SJSA1 (cell line): ENCODE data around the gene CENPO. TPM values are rescaled to one million over a fixed set of nuclear protein-coding genes. Genes with fewer than 3 reads are reported as not detected.

Experiments
- DNase-seq, 2 experiments: peaks; one replicate each; pipeline ENCODE4 v3.0.0-alpha.2; 2015 to 2020; ENCODE audit warnings: low spot score in 2 of 2, low read depth in 1 of 2
- H3K27ac ChIP-seq: fragments of 250-450 bp; sonication (Bioruptor Pico); 2 replicates; pipeline ENCODE4 v1.5.1; 2020; ENCODE audit warnings: mild to moderate bottlenecking, moderate library complexity
- H3K27me3 ChIP-seq: fragments of 250-450 bp; sonication (Bioruptor Pico); replicated peaks from 2 replicates; pipeline ENCODE4 v1.5.1; 2020; ENCODE audit warnings: mild to moderate bottlenecking, moderate library complexity
- H3K36me3 ChIP-seq: fragments of 250-450 bp; sonication (Bioruptor Pico); 2 replicates; pipeline ENCODE4 v1.5.1; 2020; ENCODE audit warnings: mild to moderate bottlenecking
- H3K4me1 ChIP-seq: fragments of 250-450 bp; sonication (Bioruptor Pico); replicated peaks from 2 replicates; pipeline ENCODE4 v1.6.1; 2021; ENCODE audit warnings: mild to moderate bottlenecking
- H3K4me3 ChIP-seq: fragments of 250-450 bp; sonication (Bioruptor Pico); 2 replicates; pipeline ENCODE4 v1.5.1; 2020; ENCODE audit warnings: mild to moderate bottlenecking
- H3K9me3 ChIP-seq: fragments of 250-450 bp; sonication (Bioruptor Pico); replicated peaks from 2 replicates; pipeline ENCODE4 v1.5.1; 2020; ENCODE audit warnings: mild to moderate bottlenecking
- total RNA-seq: library from RNA; depleted of rRNA; stranded (reverse); fragments of >200 nt; shearing (Covaris generic); gene quantifications from 2 replicates; pipeline ENCODE4 v1.2.3, GENCODE V29; 2014

CENPO gene
- total RNA-seq, 1 experiment from 2014 or later = 44.3 TPM

- Histone ChIP-seq H3K27ac (no peak overlapping the region), H3K9me3 (no peaks in the 10 kb centered on the region), H3K4me3 (no peak overlapping the region), H3K4me1 (peaks cover under 1% of the 10 kb centered on the region), H3K36me3 (peaks cover 75% of the 10 kb centered on the region), H3K27me3 (no peaks in the 10 kb centered on the region)
- no peak for DNase-seq
Observed at GRCh38 chr2:24822049-24822706, 29.0 kb downstream of the CENPO start.

GRCh38 chr2:24824071-24824588 lies 30.9 kb downstream of the CENPO start:
- Histone ChIP-seq H3K4me3 (no peak overlapping the region), H3K4me1 (peaks cover 7% of the 10 kb centered on the region), H3K27me3 (no peaks in the 10 kb centered on the region), H3K36me3 (peaks cover 63% of the 10 kb centered on the region), H3K9me3 (no peaks in the 10 kb centered on the region), H3K27ac (no peak overlapping the region)
- peak in 1 of 2 experiments; percentile 38 for DNase-seq

GRCh38 chr2:24824966-24825882 lies 32.0 kb downstream of the CENPO start:
- DNase-seq = peak in 1 of 2 experiments; percentile 45
- Histone ChIP-seq H3K27me3 (no peaks in the 10 kb centered on the region), H3K36me3 (peaks cover 54% of the 10 kb centered on the region), H3K4me1 (peaks cover 7% of the 10 kb centered on the region), H3K27ac (no peak overlapping the region), H3K9me3 (no peaks in the 10 kb centered on the region), H3K4me3 (no peak overlapping the region)

- Histone ChIP-seq H3K4me3 (no peak overlapping the region), H3K4me1 (peaks cover 7% of the 10 kb centered on the region), H3K27ac (no peak overlapping the region), H3K9me3 (no peaks in the 10 kb centered on the region), H3K27me3 (no peaks in the 10 kb centered on the region), H3K36me3 (peaks cover 52% of the 10 kb centered on the region)
- no peak for DNase-seq
Observed at GRCh38 chr2:24825883-24826772, 32.9 kb downstream of the CENPO start.

GRCh38 chr2:24826773-24827145 lies 33.5 kb downstream of the CENPO start:
- H3K4me3 ChIP-seq = no peak overlapping the region
- H3K4me1 ChIP-seq = peaks cover 7% of the 10 kb centered on the region
- DNase-seq = no peak
- H3K27me3 ChIP-seq = no peaks in the 10 kb centered on the region
- H3K9me3 ChIP-seq = no peaks in the 10 kb centered on the region
- peaks cover 46% of the 10 kb centered on the region for H3K36me3 ChIP-seq
- no peak overlapping the region for H3K27ac ChIP-seq

- Histone ChIP-seq H3K4me3 (no peak overlapping the region), H3K36me3 (peaks cover 37% of the 10 kb centered on the region), H3K27me3 (no peaks in the 10 kb centered on the region), H3K4me1 (peaks cover 7% of the 10 kb centered on the region), H3K9me3 (no peaks in the 10 kb centered on the region), H3K27ac (no peak overlapping the region)
- DNase-seq = peak; percentile 66 to 83
Observed at GRCh38 chr2:24827321-24828237, 34.4 kb downstream of the CENPO start.

GRCh38 chr2:24828238-24828996 lies 35.2 kb downstream of the CENPO start:
- no peaks in the 10 kb centered on the region for H3K27me3 ChIP-seq
- no peaks in the 10 kb centered on the region for H3K9me3 ChIP-seq
- no peak overlapping the region for H3K27ac ChIP-seq
- DNase-seq = peak in 1 of 2 experiments; percentile 27
- peaks cover 7% of the 10 kb centered on the region for H3K4me1 ChIP-seq
- peaks cover 30% of the 10 kb centered on the region for H3K36me3 ChIP-seq
- H3K4me3 ChIP-seq = no peak overlapping the region

GRCh38 chr2:24830351-24830750 lies 37.1 kb downstream of the CENPO start:
- Histone ChIP-seq H3K27me3 (no peaks in the 10 kb centered on the region), H3K4me3 (no peak overlapping the region), H3K9me3 (no peaks in the 10 kb centered on the region), H3K4me1 (peaks cover 12% of the 10 kb centered on the region), H3K36me3 (peaks cover 22% of the 10 kb centered on the region), H3K27ac (no peak overlapping the region)
- DNase-seq = peak in 1 of 2 experiments; percentile 27

GRCh38 chr2:24830786-24831185 lies 37.6 kb downstream of the CENPO start:
- peak in 1 of 2 experiments; percentile 32 for DNase-seq
- Histone ChIP-seq H3K36me3 (peaks cover 22% of the 10 kb centered on the region), H3K27ac (no peak overlapping the region), H3K9me3 (no peaks in the 10 kb centered on the region), H3K4me1 (peaks cover 16% of the 10 kb centered on the region), H3K27me3 (no peaks in the 10 kb centered on the region), H3K4me3 (no peak overlapping the region)

- Histone ChIP-seq H3K9me3 (no peaks in the 10 kb centered on the region), H3K27ac (no peak overlapping the region), H3K4me3 (no peak overlapping the region), H3K27me3 (no peaks in the 10 kb centered on the region), H3K4me1 (peaks cover 17% of the 10 kb centered on the region), H3K36me3 (peaks cover 28% of the 10 kb centered on the region)
- DNase-seq = peak in 1 of 2 experiments; percentile 11
Observed at GRCh38 chr2:24831221-24832072, 38.2 kb downstream of the CENPO start.

- H3K4me3 ChIP-seq = no peak overlapping the region
- H3K4me1 ChIP-seq = peaks cover 17% of the 10 kb centered on the region
- H3K36me3 ChIP-seq = peaks cover 26% of the 10 kb centered on the region
- H3K9me3 ChIP-seq = no peaks in the 10 kb centered on the region
- DNase-seq = no peak
- H3K27me3 ChIP-seq = no peaks in the 10 kb centered on the region
- H3K27ac ChIP-seq = no peak overlapping the region
Observed at GRCh38 chr2:24832073-24832461, 38.8 kb downstream of the CENPO start.
